Liver (tissue), 9 donors: ENCODE measurements around the gene DDX11. TPM values are rescaled to one million over a fixed set of nuclear protein-coding genes. Genes with fewer than 3 reads are reported as not detected.
A peak's percentile ranks its signal among the peaks of the same experiment; 100 is the strongest.
"Not testable (repeated sequence)": the region's sequence is repeated elsewhere in the genome, so short reads cannot be mapped to it uniquely, and the experiment has no call there.

Source experiments
- DNase-seq: peaks from one replicate; pipeline ENCODE4 v3.0.0-alpha.2; 2017; ENCODE audit warnings: low spot score
- H3K27ac ChIP-seq, 2 donors: one replicate each; pipeline ENCODE4 v1.7.0; 2013; ENCODE audit warnings: inconsistent platforms in 2 of 2, low read length in 2 of 2, control low read depth in 1 of 2, low read depth in 1 of 2, mild to moderate bottlenecking in 1 of 2
- H3K27me3 ChIP-seq, 4 donors: one replicate each; pipeline versions ENCODE4 v1.6.1 to v1.7.0; 2013; ENCODE audit warnings: low read length in 3 of 4, inconsistent platforms in 1 of 4, mild to moderate bottlenecking in 1 of 4, moderate library complexity in 1 of 4; ENCODE audit not compliant: control insufficient read depth in 4 of 4, insufficient read depth in 4 of 4
- H3K36me3 ChIP-seq, 4 donors: one replicate each; pipeline versions ENCODE4 v1.6.1 to v1.7.0; 2013; ENCODE audit warnings: low read length in 3 of 4, mild to moderate bottlenecking in 3 of 4, low read depth in 1 of 4, moderate library complexity in 1 of 4; ENCODE audit not compliant: control insufficient read depth in 4 of 4, insufficient read depth in 3 of 4
- H3K4me1 ChIP-seq, 4 donors: one replicate each; pipeline versions ENCODE4 v1.6.1 to v1.7.0; 2013; ENCODE audit warnings: low read length in 3 of 4, mild to moderate bottlenecking in 3 of 4, moderate library complexity in 1 of 4; ENCODE audit not compliant: control insufficient read depth in 4 of 4, insufficient read depth in 4 of 4
- H3K4me3 ChIP-seq, 3 donors: one replicate each; pipeline versions ENCODE4 v1.6.1 to v1.7.0; 2013; ENCODE audit warnings: low read length in 3 of 3, control low read depth in 1 of 3, low read depth in 1 of 3, mild to moderate bottlenecking in 1 of 3
- H3K9ac ChIP-seq, 2 donors: one replicate each; pipeline ENCODE4 v1.7.0; 2013; ENCODE audit warnings: low read length in 2 of 2, mild to moderate bottlenecking in 2 of 2, moderate library complexity in 2 of 2, control low read depth in 1 of 2, low read depth in 1 of 2
- H3K9me3 ChIP-seq, 4 donors: one replicate each; pipeline versions ENCODE4 v1.6.1 to v1.7.0; 2013; ENCODE audit warnings: low read length in 3 of 4; ENCODE audit not compliant: control insufficient read depth in 4 of 4
- EGR1 ChIP-seq, 2 donors: IDR thresholded peaks; 2 replicates each; pipeline ENCODE4 v1.6.1; 2016 to 2018; ENCODE audit warnings: antibody characterized with exemption in 2 of 2, low read depth in 2 of 2
- FOXA1 ChIP-seq: IDR thresholded peaks from 2 replicates; pipeline ENCODE4 v1.6.1; 2016; ENCODE audit warnings: antibody characterized with exemption
- FOXA2 ChIP-seq: IDR thresholded peaks from 2 replicates; pipeline ENCODE4 v1.6.1; 2016; ENCODE audit warnings: antibody characterized with exemption
- GABPA ChIP-seq, 2 donors: IDR thresholded peaks in 1 of 2; conservative IDR thresholded peaks in 1 of 2; 2 replicates each; pipeline ENCODE4 v1.6.1; 2016; ENCODE audit warnings: antibody characterized with exemption in 2 of 2, mild to moderate bottlenecking in 1 of 2, moderate library complexity in 1 of 2
- HNF4A ChIP-seq, 2 donors: conservative IDR thresholded peaks; 2 replicates each; pipeline ENCODE4 v1.6.1; 2016; ENCODE audit warnings: antibody characterized with exemption in 2 of 2, mild to moderate bottlenecking in 2 of 2
- HNF4G ChIP-seq: IDR thresholded peaks from 2 replicates; pipeline ENCODE4 v1.6.1; 2016; ENCODE audit warnings: antibody characterized with exemption
- MAX ChIP-seq: IDR thresholded peaks from 2 replicates; pipeline ENCODE4 v1.6.1; 2016; ENCODE audit warnings: antibody characterized with exemption
- REST ChIP-seq: IDR thresholded peaks from 2 replicates; pipeline ENCODE4 v1.6.1; 2016; ENCODE audit warnings: antibody characterized with exemption, mild to moderate bottlenecking
- SP1 ChIP-seq: IDR thresholded peaks from 2 replicates; pipeline ENCODE4 v1.6.1; 2018; ENCODE audit warnings: antibody characterized with exemption, mild to moderate bottlenecking
- TAF1 ChIP-seq: conservative IDR thresholded peaks from 2 replicates; pipeline ENCODE4 v1.6.1; 2016; ENCODE audit warnings: antibody characterized with exemption, mild to moderate bottlenecking
- YY1 ChIP-seq: IDR thresholded peaks from 2 replicates; pipeline ENCODE4 v1.6.1; 2016; ENCODE audit warnings: antibody characterized with exemption, mild to moderate bottlenecking
- WGBS: extraction: QIAGEN DNeasy Blood & Tissue Kit; methylation state at CpG from one replicate; pipeline ENCODE4 v1.1.7; 2013; 5-methylcytosine and 5-hydroxymethylcytosine counted together
- polyA plus RNA-seq, 2 donors: library from polyadenylated mRNA; stranded (reverse) in 1 of 2; unstranded in 1 of 2; fragments of 200-250 nt in 1 of 2; fragments of >200 nt in 1 of 2; fragmentation: Nextera tagmentation in 1 of 2; extraction: Ambion mirVana in 1 of 2; gene quantifications; one replicate each; pipeline versions ENCODE4 v1.2.1 to v1.2.3, GENCODE V29; 2013 to 2015
- total RNA-seq, 2 donors: library from RNA; depleted of rRNA; stranded (reverse); fragments of >200 nt; gene quantifications; one replicate each; pipeline ENCODE4 v1.2.3, GENCODE V29; 2014
- TF ChIP-seq, protein P1 (sequence below): IDR thresholded peaks from 2 replicates; pipeline ENCODE4 v1.6.1; 2016; ENCODE audit warnings: antibody characterized with exemption
- TF ChIP-seq, protein P2 (sequence below): IDR thresholded peaks from 2 replicates; pipeline ENCODE4 v1.6.1; 2016; ENCODE audit warnings: antibody characterized with exemption
- TF ChIP-seq, protein P3 (sequence below): fragments of 150-350 bp; IDR thresholded peaks from 2 replicates; pipeline ENCODE4 v1.5.1; 2017; ENCODE audit warnings: improper control_type of control experiment, low read depth, low read length; ENCODE audit not compliant: missing input control
- donor health status: healthy.
- donor health status: healthy.
- donor health status: healthy.
- donor health status: healthy.
- donor health status: healthy.

DDX11 gene
- total and polyA plus RNA-seq, 4 donors, result 4.4 to 20.9 (median 9.3) TPM

DNA sequence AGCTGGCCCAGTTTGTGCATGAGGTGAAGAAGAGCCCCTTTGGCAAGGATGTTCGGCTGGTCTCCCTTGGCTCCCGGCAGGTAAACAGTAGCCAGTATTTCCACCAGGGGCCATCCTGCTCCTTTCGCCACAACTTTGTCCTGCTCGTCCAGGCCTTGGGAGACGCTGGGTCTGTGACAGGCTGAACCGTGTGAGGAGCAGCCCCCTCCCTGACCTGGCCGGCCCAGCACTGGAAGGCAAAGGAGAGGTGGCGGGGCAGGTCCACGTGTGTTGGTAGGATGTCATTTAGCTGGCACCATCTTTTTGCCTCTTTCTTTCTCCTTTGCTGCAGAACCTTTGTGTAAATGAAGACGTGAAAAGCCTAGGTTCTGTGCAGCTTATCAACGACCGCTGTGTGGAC, 15.4 kb downstream of the DDX11 start:
- H3K36me3 ChIP-seq, result peaks cover 0 to 4% (median 1%) of the 10 kb centered on the region in 4 donors
- H3K4me3 ChIP-seq, result no peak overlapping the region
- no peaks in the 10 kb centered on the region for H3K27me3 ChIP-seq
- no peaks in the 10 kb centered on the region for H3K9me3 ChIP-seq
- no peak overlapping the region for H3K27ac ChIP-seq
- DNase-seq, result no peak
- no peak for TF ChIP-seq FOXA1
- no peak for TF ChIP-seq SP1
- TF ChIP-seq REST, result no peak
- no peak for TF ChIP-seq EGR1 (IDR thresholded peaks at IDR 0.05; ENCODE audit: low read depth in 2 of 2)
- no peak for TF ChIP-seq TAF1
- no peak for TF ChIP-seq FOXA2
- TF ChIP-seq HNF4A (conservative IDR thresholded peaks at IDR 0.05), result no peak
- no peak for TF ChIP-seq GABPA (IDR thresholded peaks at IDR 0.05 in 1 of 2, conservative IDR thresholded peaks at IDR 0.05 in 1 of 2)
- TF ChIP-seq, protein P1, sequence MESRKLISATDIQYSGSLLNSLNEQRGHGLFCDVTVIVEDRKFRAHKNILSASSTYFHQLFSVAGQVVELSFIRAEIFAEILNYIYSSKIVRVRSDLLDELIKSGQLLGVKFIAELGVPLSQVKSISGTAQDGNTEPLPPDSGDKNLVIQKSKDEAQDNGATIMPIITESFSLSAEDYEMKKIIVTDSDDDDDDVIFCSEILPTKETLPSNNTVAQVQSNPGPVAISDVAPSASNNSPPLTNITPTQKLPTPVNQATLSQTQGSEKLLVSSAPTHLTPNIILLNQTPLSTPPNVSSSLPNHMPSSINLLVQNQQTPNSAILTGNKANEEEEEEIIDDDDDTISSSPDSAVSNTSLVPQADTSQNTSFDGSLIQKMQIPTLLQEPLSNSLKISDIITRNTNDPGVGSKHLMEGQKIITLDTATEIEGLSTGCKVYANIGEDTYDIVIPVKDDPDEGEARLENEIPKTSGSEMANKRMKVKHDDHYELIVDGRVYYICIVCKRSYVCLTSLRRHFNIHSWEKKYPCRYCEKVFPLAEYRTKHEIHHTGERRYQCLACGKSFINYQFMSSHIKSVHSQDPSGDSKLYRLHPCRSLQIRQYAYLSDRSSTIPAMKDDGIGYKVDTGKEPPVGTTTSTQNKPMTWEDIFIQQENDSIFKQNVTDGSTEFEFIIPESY, result no peak
- TF ChIP-seq, protein P2, sequence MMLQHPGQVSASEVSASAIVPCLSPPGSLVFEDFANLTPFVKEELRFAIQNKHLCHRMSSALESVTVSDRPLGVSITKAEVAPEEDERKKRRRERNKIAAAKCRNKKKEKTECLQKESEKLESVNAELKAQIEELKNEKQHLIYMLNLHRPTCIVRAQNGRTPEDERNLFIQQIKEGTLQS, result no peak
- TF ChIP-seq, protein P3, sequence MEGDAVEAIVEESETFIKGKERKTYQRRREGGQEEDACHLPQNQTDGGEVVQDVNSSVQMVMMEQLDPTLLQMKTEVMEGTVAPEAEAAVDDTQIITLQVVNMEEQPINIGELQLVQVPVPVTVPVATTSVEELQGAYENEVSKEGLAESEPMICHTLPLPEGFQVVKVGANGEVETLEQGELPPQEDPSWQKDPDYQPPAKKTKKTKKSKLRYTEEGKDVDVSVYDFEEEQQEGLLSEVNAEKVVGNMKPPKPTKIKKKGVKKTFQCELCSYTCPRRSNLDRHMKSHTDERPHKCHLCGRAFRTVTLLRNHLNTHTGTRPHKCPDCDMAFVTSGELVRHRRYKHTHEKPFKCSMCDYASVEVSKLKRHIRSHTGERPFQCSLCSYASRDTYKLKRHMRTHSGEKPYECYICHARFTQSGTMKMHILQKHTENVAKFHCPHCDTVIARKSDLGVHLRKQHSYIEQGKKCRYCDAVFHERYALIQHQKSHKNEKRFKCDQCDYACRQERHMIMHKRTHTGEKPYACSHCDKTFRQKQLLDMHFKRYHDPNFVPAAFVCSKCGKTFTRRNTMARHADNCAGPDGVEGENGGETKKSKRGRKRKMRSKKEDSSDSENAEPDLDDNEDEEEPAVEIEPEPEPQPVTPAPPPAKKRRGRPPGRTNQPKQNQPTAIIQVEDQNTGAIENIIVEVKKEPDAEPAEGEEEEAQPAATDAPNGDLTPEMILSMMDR, result no peak
- no peak for TF ChIP-seq YY1
- TF ChIP-seq MAX, result no peak
- TF ChIP-seq HNF4G, result no peak
- H3K9ac ChIP-seq, result no peak overlapping the region
- WGBS, result 94% methylated on average over 12 of the region's 12 CpGs
- H3K4me1 ChIP-seq, result no peaks in the 10 kb centered on the region

- H3K27ac ChIP-seq, H3K4me1 ChIP-seq, H3K4me3 ChIP-seq, H3K9ac ChIP-seq, H3K27me3 ChIP-seq, DNase-seq, H3K36me3 ChIP-seq, H3K9me3 ChIP-seq: not testable (repeated sequence)
- 91% methylated on average over 19 of the region's 19 CpGs for WGBS
Observed at GRCh38 chr12:31091629-31092028, 18.0 kb downstream of the DDX11 start.

DNA sequence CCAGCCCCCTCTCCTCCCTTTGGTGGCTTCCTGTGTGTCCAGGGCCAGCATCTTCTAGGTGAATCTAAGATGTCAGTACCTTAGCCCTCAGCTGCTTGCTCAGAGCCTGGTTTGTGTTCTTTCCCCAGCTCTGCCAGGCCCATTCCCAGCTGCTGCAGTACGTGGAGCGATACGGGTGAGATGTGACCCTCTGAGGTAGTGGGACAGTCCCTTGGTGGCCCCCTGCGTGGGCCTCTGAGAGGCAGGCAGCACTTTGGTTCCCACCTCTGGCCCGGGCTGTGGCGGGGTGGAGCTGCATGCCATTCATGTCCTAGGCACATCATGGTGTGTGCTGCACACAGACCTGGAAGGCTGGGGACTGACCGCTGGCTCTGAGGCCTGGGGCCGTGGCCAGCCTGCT, 19.1 kb downstream of the DDX11 start:
- not testable (repeated sequence) for DNase-seq, H3K36me3 ChIP-seq
- WGBS, result 97% methylated on average over 6 of the region's 8 CpGs

GRCh38 chr12:31095080-31095860, 21.6 kb downstream of the DDX11 start:
- H3K36me3 ChIP-seq, H3K4me1 ChIP-seq, H3K4me3 ChIP-seq, H3K27me3 ChIP-seq, H3K27ac ChIP-seq, H3K9me3 ChIP-seq, H3K9ac ChIP-seq: not testable (repeated sequence)
- 95% methylated on average over 20 of the region's 21 CpGs for WGBS
- peak; percentile 27 for DNase-seq

More for the DNA sequence above, 19.1 kb downstream of the DDX11 start:
- not testable (repeated sequence) for H3K4me1 ChIP-seq, H3K27me3 ChIP-seq, H3K27ac ChIP-seq, H3K9ac ChIP-seq, H3K4me3 ChIP-seq, H3K9me3 ChIP-seq
